ENCODE results near the gene KCNJ15.

The KCNJ15 gene

GRCh38 chr21:38280454-38280853 is 23.7 kb downstream of the KCNJ15 start:
- H3K4me1 ChIP-seq: no peaks in the 10 kb centered on the region
- no peaks in the 10 kb centered on the region for H3K36me3 ChIP-seq
- no peaks in the 10 kb centered on the region for H3K27me3 ChIP-seq
- no peak for TF ChIP-seq CTCF (IDR thresholded peaks at IDR 0.05; ENCODE audit: low read depth, low read length)
- H3K4me3 ChIP-seq (ENCODE audit: low read depth, low read length): no peak overlapping the region
- H3K9me3 ChIP-seq: no peaks in the 10 kb centered on the region
- no peak for DNase-seq

- TF ChIP-seq CTCF (IDR thresholded peaks at IDR 0.05; ENCODE audit: low read depth, low read length): no peak
- Histone ChIP-seq H3K9me3 (no peaks in the 10 kb centered on the region), H3K27me3 (no peaks in the 10 kb centered on the region), H3K4me1 (no peaks in the 10 kb centered on the region), H3K4me3 (ENCODE audit: low read depth, low read length) (no peak overlapping the region), H3K36me3 (no peaks in the 10 kb centered on the region)
- DNase-seq: no peak
Measured at GRCh38 chr21:38280867-38281266, 24.1 kb downstream of the KCNJ15 start.

- TF ChIP-seq CTCF (IDR thresholded peaks at IDR 0.05; ENCODE audit: low read depth, low read length): no peak
- no peaks in the 10 kb centered on the region for H3K36me3 ChIP-seq
- no peaks in the 10 kb centered on the region for H3K4me1 ChIP-seq
- H3K27me3 ChIP-seq: no peaks in the 10 kb centered on the region
- H3K4me3 ChIP-seq (ENCODE audit: low read depth, low read length): no peak overlapping the region
- DNase-seq: no peak
- H3K9me3 ChIP-seq: no peaks in the 10 kb centered on the region
Measured at GRCh38 chr21:38282921-38283320, 26.1 kb downstream of the KCNJ15 start.

- H3K36me3 ChIP-seq: no peaks in the 10 kb centered on the region
- TF ChIP-seq CTCF (IDR thresholded peaks at IDR 0.05; ENCODE audit: low read depth, low read length): no peak
- no peak for DNase-seq
- H3K4me3 ChIP-seq (ENCODE audit: low read depth, low read length): no peak overlapping the region
- no peaks in the 10 kb centered on the region for H3K9me3 ChIP-seq
- H3K27me3 ChIP-seq: no peaks in the 10 kb centered on the region
- H3K4me1 ChIP-seq: no peaks in the 10 kb centered on the region
Measured at GRCh38 chr21:38284216-38284615, 27.4 kb downstream of the KCNJ15 start.

- DNase-seq: no peak
- Histone ChIP-seq H3K27me3 (no peaks in the 10 kb centered on the region), H3K9me3 (no peaks in the 10 kb centered on the region), H3K36me3 (no peaks in the 10 kb centered on the region), H3K4me1 (no peaks in the 10 kb centered on the region), H3K4me3 (ENCODE audit: low read depth, low read length) (no peak overlapping the region)
- no peak for TF ChIP-seq CTCF (IDR thresholded peaks at IDR 0.05; ENCODE audit: low read depth, low read length)
Measured at GRCh38 chr21:38286739-38287471, 30.1 kb downstream of the KCNJ15 start.

GRCh38 chr21:38287476-38287875 is 30.7 kb downstream of the KCNJ15 start:
- TF ChIP-seq CTCF (IDR thresholded peaks at IDR 0.05; ENCODE audit: low read depth, low read length): no peak
- Histone ChIP-seq H3K4me1 (no peaks in the 10 kb centered on the region), H3K27me3 (no peaks in the 10 kb centered on the region), H3K9me3 (no peaks in the 10 kb centered on the region), H3K4me3 (ENCODE audit: low read depth, low read length) (no peak overlapping the region), H3K36me3 (no peaks in the 10 kb centered on the region)
- DNase-seq: no peak

Data from BE2C (cell line).